ENCODE results near the gene CPNE5.

CPNE5 gene

GRCh38 chr6:36745283-36745682, 94.0 kb downstream of the CPNE5 start:
- TF ChIP-seq ZBTB7A (IDR thresholded peaks at IDR 0.05; ENCODE audit: low read depth): no peak
- TF ChIP-seq TEAD4 (IDR thresholded peaks at IDR 0.05): no peak
- no peak for TF ChIP-seq REST (IDR thresholded peaks at IDR 0.05; ENCODE audit: low read depth)
- TF ChIP-seq TCF12 (IDR thresholded peaks at IDR 0.05; ENCODE audit: low read depth): no peak
- TF ChIP-seq EGR1 (IDR thresholded peaks at IDR 0.05): no peak
- TF ChIP-seq CEBPB (IDR thresholded peaks at IDR 0.05): no peak
- no peak for TF ChIP-seq TAF1 (IDR thresholded peaks at IDR 0.05; ENCODE audit: low read depth)
- TF ChIP-seq MAX (IDR thresholded peaks at IDR 0.05): no peak
- no peak for TF ChIP-seq RAD21 (IDR thresholded peaks at IDR 0.05; ENCODE audit: low read depth)
- no peak for TF ChIP-seq EP300 (IDR thresholded peaks at IDR 0.05; ENCODE audit: borderline replicate concordance)
- TF ChIP-seq YY1 (IDR thresholded peaks at IDR 0.05; ENCODE audit: low read depth): no peak
- no peak for TF ChIP-seq CREB1 (IDR thresholded peaks at IDR 0.05; ENCODE audit: low read depth)
- TF ChIP-seq FOXM1 (IDR thresholded peaks at IDR 0.05; ENCODE audit: borderline replicate concordance, low read depth): no peak
- TF ChIP-seq USF1 (IDR thresholded peaks at IDR 0.05): no peak
- no peak for TF ChIP-seq NFIC (IDR thresholded peaks at IDR 0.05)

GRCh38 chr6:36744304-36744673, 95.0 kb downstream of the CPNE5 start:
- no peak for TF ChIP-seq TEAD4 (IDR thresholded peaks at IDR 0.05)
- TF ChIP-seq MAX (IDR thresholded peaks at IDR 0.05): no peak
- TF ChIP-seq FOXM1 (IDR thresholded peaks at IDR 0.05; ENCODE audit: borderline replicate concordance, low read depth): no peak
- TF ChIP-seq EP300 (IDR thresholded peaks at IDR 0.05; ENCODE audit: borderline replicate concordance): no peak
- TF ChIP-seq CEBPB (IDR thresholded peaks at IDR 0.05): no peak
- TF ChIP-seq ZBTB7A (IDR thresholded peaks at IDR 0.05; ENCODE audit: low read depth): no peak
- TF ChIP-seq YY1 (IDR thresholded peaks at IDR 0.05; ENCODE audit: low read depth): no peak
- TF ChIP-seq REST (IDR thresholded peaks at IDR 0.05; ENCODE audit: low read depth): no peak
- no peak for TF ChIP-seq TCF12 (IDR thresholded peaks at IDR 0.05; ENCODE audit: low read depth)
- TF ChIP-seq EGR1 (IDR thresholded peaks at IDR 0.05): no peak
- TF ChIP-seq TAF1 (IDR thresholded peaks at IDR 0.05; ENCODE audit: low read depth): no peak
- TF ChIP-seq CREB1 (IDR thresholded peaks at IDR 0.05; ENCODE audit: low read depth): no peak
- no peak for TF ChIP-seq USF1 (IDR thresholded peaks at IDR 0.05)
- TF ChIP-seq NFIC (IDR thresholded peaks at IDR 0.05): no peak
- no peak for TF ChIP-seq RAD21 (IDR thresholded peaks at IDR 0.05; ENCODE audit: low read depth)

GRCh38 chr6:36743538-36744303, 95.5 kb downstream of the CPNE5 start:
- TF ChIP-seq EGR1 (IDR thresholded peaks at IDR 0.05) (no peak), TEAD4 (IDR thresholded peaks at IDR 0.05) (no peak), TAF1 (IDR thresholded peaks at IDR 0.05; ENCODE audit: low read depth) (no peak), FOXM1 (IDR thresholded peaks at IDR 0.05; ENCODE audit: borderline replicate concordance, low read depth) (no peak), RAD21 (IDR thresholded peaks at IDR 0.05; ENCODE audit: low read depth) (no peak), EP300 (IDR thresholded peaks at IDR 0.05; ENCODE audit: borderline replicate concordance) (no peak), TCF12 (IDR thresholded peaks at IDR 0.05; ENCODE audit: low read depth) (no peak), REST (IDR thresholded peaks at IDR 0.05; ENCODE audit: low read depth) (no peak), MAX (IDR thresholded peaks at IDR 0.05) (no peak)

GRCh38 chr6:36743032-36743431, 96.2 kb downstream of the CPNE5 start:
- TF ChIP-seq YY1 (IDR thresholded peaks at IDR 0.05; ENCODE audit: low read depth) (no peak), MAX (IDR thresholded peaks at IDR 0.05) (no peak), FOXM1 (IDR thresholded peaks at IDR 0.05; ENCODE audit: borderline replicate concordance, low read depth) (no peak), CEBPB (IDR thresholded peaks at IDR 0.05) (no peak), NFIC (IDR thresholded peaks at IDR 0.05) (no peak), CREB1 (IDR thresholded peaks at IDR 0.05; ENCODE audit: low read depth) (no peak), RAD21 (IDR thresholded peaks at IDR 0.05; ENCODE audit: low read depth) (no peak), TEAD4 (IDR thresholded peaks at IDR 0.05) (no peak), REST (IDR thresholded peaks at IDR 0.05; ENCODE audit: low read depth) (no peak), USF1 (IDR thresholded peaks at IDR 0.05) (no peak), EP300 (IDR thresholded peaks at IDR 0.05; ENCODE audit: borderline replicate concordance) (no peak), TCF12 (IDR thresholded peaks at IDR 0.05; ENCODE audit: low read depth) (no peak), TAF1 (IDR thresholded peaks at IDR 0.05; ENCODE audit: low read depth) (no peak), ZBTB7A (IDR thresholded peaks at IDR 0.05; ENCODE audit: low read depth) (no peak), EGR1 (IDR thresholded peaks at IDR 0.05) (no peak)
